SIG-M5 treated with dmso at 0.1 percent for 504 hours (cell line): ENCODE data around the gene PEX5L.

ENCODE experiments used
- DNase-seq: peaks from one replicate; lab custom pipeline; 2025; ENCODE audit not compliant: unreplicated experiment; lab: John Stamatoyannopoulos, UW

PEX5L gene

GRCh38 chr3:179957264-179957845 lies 79.4 kb downstream of the PEX5L start:
- no peak for DNase-seq

- DNase-seq = peak; percentile 10
These were observed 80.3 kb downstream of the PEX5L start for GRCh38 chr3:179956416-179956830.

GRCh38 chr3:179955809-179956208 lies 80.9 kb downstream of the PEX5L start:
- no peak for DNase-seq

GRCh38 chr3:179955286-179955685 lies 81.5 kb downstream of the PEX5L start:
- DNase-seq = no peak

GRCh38 chr3:179953993-179954870 lies 82.5 kb downstream of the PEX5L start:
- no peak for DNase-seq

- DNase-seq = no peak
These were observed 85.9 kb downstream of the PEX5L start for GRCh38 chr3:179950840-179951239.

- no peak for DNase-seq
These were observed 86.9 kb downstream of the PEX5L start for GRCh38 chr3:179949869-179950268.

GRCh38 chr3:179949412-179949811 lies 87.3 kb downstream of the PEX5L start:
- no peak for DNase-seq

- DNase-seq = no peak
These were observed 88.0 kb downstream of the PEX5L start for GRCh38 chr3:179948740-179949139.

GRCh38 chr3:179945569-179945968 lies 91.2 kb downstream of the PEX5L start:
- DNase-seq = no peak

- DNase-seq = no peak
These were observed 93.4 kb downstream of the PEX5L start for GRCh38 chr3:179943117-179943880.

- DNase-seq = no peak
These were observed 94.1 kb downstream of the PEX5L start for GRCh38 chr3:179942553-179943075.

GRCh38 chr3:179935710-179936109 lies 101.0 kb downstream of the PEX5L start:
- no peak for DNase-seq

- no peak for DNase-seq
These were observed 102.8 kb downstream of the PEX5L start for GRCh38 chr3:179933914-179934313.

- no peak for DNase-seq
These were observed 103.7 kb downstream of the PEX5L start for GRCh38 chr3:179933080-179933479.

- DNase-seq = no peak
These were observed 104.1 kb downstream of the PEX5L start for GRCh38 chr3:179932674-179933073.

- peak; percentile 51 for DNase-seq
These were observed 107.6 kb downstream of the PEX5L start for GRCh38 chr3:179929091-179929529.

- no peak for DNase-seq
These were observed 109.5 kb downstream of the PEX5L start for GRCh38 chr3:179927191-179927590.

- no peak for DNase-seq
These were observed 114.8 kb downstream of the PEX5L start for GRCh38 chr3:179921951-179922350.

- no peak for DNase-seq
These were observed 115.2 kb downstream of the PEX5L start for GRCh38 chr3:179921500-179921899.

- no peak for DNase-seq
These were observed 128.8 kb downstream of the PEX5L start for GRCh38 chr3:179907784-179908482.
